Activated naive CD8-positive, alpha-beta T cell treated with anti-CD3 and anti-CD28 coated beads, Interleukin-2, amount 50 U/mL, for 24 hours (primary cell): ENCODE results near the gene HSDL1.

Experiments used
- ATAC-seq: fragments of 150-1000 bp; cut with Tn5 transposase; one replicate; pipeline ENCODE4 v1.10.0; 2021
- DNase-seq: peaks from one replicate; pipeline ENCODE4 v3.0.0; 2021
- H3K27ac Mint-ChIP-seq: one replicate; pipeline ENCODE4 v1.8.0; 2021; ENCODE audit warnings: mild to moderate bottlenecking, mixed read lengths
- H3K27me3 Mint-ChIP-seq: one replicate; pipeline ENCODE4 v1.8.0; 2021; ENCODE audit warnings: mixed read lengths
- H3K36me3 Mint-ChIP-seq: one replicate; pipeline ENCODE4 v1.8.0; 2021; ENCODE audit warnings: low read depth, mixed read lengths
- H3K4me1 Mint-ChIP-seq: one replicate; pipeline ENCODE4 v1.8.0; 2021; ENCODE audit warnings: mixed read lengths
- H3K4me3 Mint-ChIP-seq: one replicate; pipeline ENCODE4 v1.8.0; 2021; ENCODE audit warnings: mild to moderate bottlenecking, moderate library complexity, mixed read lengths
- H3K9me3 Mint-ChIP-seq: one replicate; pipeline ENCODE4 v1.8.0; 2021; ENCODE audit warnings: mixed read lengths

The HSDL1 gene

GRCh38 chr16:84180519-84181140, 35.7 kb upstream of the HSDL1 start:
- H3K4me3 Mint-ChIP-seq = no peak overlapping the region
- peaks cover 18% of the 10 kb centered on the region for H3K4me1 Mint-ChIP-seq
- no peaks in the 10 kb centered on the region for H3K27me3 Mint-ChIP-seq
- no peaks in the 10 kb centered on the region for H3K9me3 Mint-ChIP-seq
- ATAC-seq (no peak), DNase-seq (no peak)
- peaks cover 6% of the 10 kb centered on the region for H3K36me3 Mint-ChIP-seq
- H3K27ac Mint-ChIP-seq = no peak overlapping the region

GRCh38 chr16:84179612-84180320, 34.8 kb upstream of the HSDL1 start:
- no peaks in the 10 kb centered on the region for H3K27me3 Mint-ChIP-seq
- no peak overlapping the region for H3K4me3 Mint-ChIP-seq
- DNase-seq (no peak), ATAC-seq (no peak)
- peaks cover 6% of the 10 kb centered on the region for H3K36me3 Mint-ChIP-seq
- H3K27ac Mint-ChIP-seq = no peak overlapping the region
- peaks cover 15% of the 10 kb centered on the region for H3K4me1 Mint-ChIP-seq
- no peaks in the 10 kb centered on the region for H3K9me3 Mint-ChIP-seq

- H3K4me3 Mint-ChIP-seq = no peak overlapping the region
- no peak overlapping the region for H3K27ac Mint-ChIP-seq
- ATAC-seq (no peak), DNase-seq (no peak)
- H3K27me3 Mint-ChIP-seq = no peaks in the 10 kb centered on the region
- H3K36me3 Mint-ChIP-seq = peaks cover 6% of the 10 kb centered on the region
- H3K4me1 Mint-ChIP-seq = peaks cover 15% of the 10 kb centered on the region
- no peaks in the 10 kb centered on the region for H3K9me3 Mint-ChIP-seq
These were observed 34.1 kb upstream of the HSDL1 start for GRCh38 chr16:84178892-84179611.

- Mint-ChIP-seq H3K27me3 (no peaks in the 10 kb centered on the region), H3K36me3 (peaks cover 6% of the 10 kb centered on the region), H3K4me3 (no peak overlapping the region), H3K4me1 (peaks cover 15% of the 10 kb centered on the region), H3K9me3 (no peaks in the 10 kb centered on the region), H3K27ac (peak overlapping the region; percentile 79)
- ATAC-seq = no peak
- DNase-seq = no peak
These were observed 33.3 kb upstream of the HSDL1 start for GRCh38 chr16:84178146-84178765.

- Mint-ChIP-seq H3K36me3 (peaks cover 4% of the 10 kb centered on the region), H3K27ac (peak overlapping the region; percentile 79), H3K27me3 (no peaks in the 10 kb centered on the region), H3K4me1 (peaks cover 15% of the 10 kb centered on the region), H3K9me3 (no peaks in the 10 kb centered on the region), H3K4me3 (no peak overlapping the region)
- no peak for DNase-seq
- peak; percentile 13 for ATAC-seq
These were observed 32.7 kb upstream of the HSDL1 start for GRCh38 chr16:84177741-84178073.

GRCh38 chr16:84176192-84177053, 31.4 kb upstream of the HSDL1 start:
- no peak overlapping the region for H3K27ac Mint-ChIP-seq
- ATAC-seq (no peak), DNase-seq (no peak)
- no peak overlapping the region for H3K4me3 Mint-ChIP-seq
- H3K27me3 Mint-ChIP-seq = no peaks in the 10 kb centered on the region
- H3K36me3 Mint-ChIP-seq = peaks cover 2% of the 10 kb centered on the region
- no peaks in the 10 kb centered on the region for H3K9me3 Mint-ChIP-seq
- peaks cover 15% of the 10 kb centered on the region for H3K4me1 Mint-ChIP-seq

GRCh38 chr16:84175350-84176081, 30.5 kb upstream of the HSDL1 start:
- Mint-ChIP-seq H3K27ac (peak overlapping the region; percentile 44), H3K4me3 (no peak overlapping the region), H3K9me3 (no peaks in the 10 kb centered on the region), H3K27me3 (no peaks in the 10 kb centered on the region), H3K4me1 (peaks cover 15% of the 10 kb centered on the region), H3K36me3 (no peaks in the 10 kb centered on the region)
- peak; percentile 62 for DNase-seq
- ATAC-seq = peak; percentile 85

- no peaks in the 10 kb centered on the region for H3K9me3 Mint-ChIP-seq
- ATAC-seq = no peak
- no peak for DNase-seq
- H3K27ac Mint-ChIP-seq = no peak overlapping the region
- H3K27me3 Mint-ChIP-seq = peaks cover 3% of the 10 kb centered on the region
- H3K36me3 Mint-ChIP-seq = no peaks in the 10 kb centered on the region
- H3K4me1 Mint-ChIP-seq = peaks cover 15% of the 10 kb centered on the region
- no peak overlapping the region for H3K4me3 Mint-ChIP-seq
These were observed 29.4 kb upstream of the HSDL1 start for GRCh38 chr16:84174396-84174795.

- ATAC-seq = no peak
- Mint-ChIP-seq H3K4me3 (no peak overlapping the region), H3K9me3 (no peaks in the 10 kb centered on the region), H3K36me3 (no peaks in the 10 kb centered on the region), H3K27ac (no peak overlapping the region), H3K27me3 (peaks cover 16% of the 10 kb centered on the region), H3K4me1 (no peaks in the 10 kb centered on the region)
- DNase-seq = no peak
These were observed 24.9 kb upstream of the HSDL1 start for GRCh38 chr16:84169765-84170310.

GRCh38 chr16:84166796-84167695, 22.1 kb upstream of the HSDL1 start:
- Mint-ChIP-seq H3K36me3 (no peaks in the 10 kb centered on the region), H3K27ac (no peak overlapping the region), H3K4me3 (no peak overlapping the region), H3K9me3 (no peaks in the 10 kb centered on the region), H3K27me3 (peaks cover 21% of the 10 kb centered on the region), H3K4me1 (no peaks in the 10 kb centered on the region)
- DNase-seq (no peak), ATAC-seq (peak; percentile 79)

- ATAC-seq = no peak
- peaks cover 23% of the 10 kb centered on the region for H3K27me3 Mint-ChIP-seq
- no peaks in the 10 kb centered on the region for H3K4me1 Mint-ChIP-seq
- no peak overlapping the region for H3K4me3 Mint-ChIP-seq
- H3K27ac Mint-ChIP-seq = no peak overlapping the region
- no peaks in the 10 kb centered on the region for H3K36me3 Mint-ChIP-seq
- no peaks in the 10 kb centered on the region for H3K9me3 Mint-ChIP-seq
- no peak for DNase-seq
These were observed 20.8 kb upstream of the HSDL1 start for GRCh38 chr16:84165746-84166145.

GRCh38 chr16:84161801-84162200, 16.8 kb upstream of the HSDL1 start:
- H3K4me1 Mint-ChIP-seq = no peaks in the 10 kb centered on the region
- ATAC-seq (no peak), DNase-seq (no peak)
- no peak overlapping the region for H3K4me3 Mint-ChIP-seq
- H3K27me3 Mint-ChIP-seq = peaks cover 32% of the 10 kb centered on the region
- H3K27ac Mint-ChIP-seq = no peak overlapping the region
- no peaks in the 10 kb centered on the region for H3K36me3 Mint-ChIP-seq
- no peaks in the 10 kb centered on the region for H3K9me3 Mint-ChIP-seq

GRCh38 chr16:84161037-84161436, 16.1 kb upstream of the HSDL1 start:
- DNase-seq (no peak), ATAC-seq (no peak)
- Mint-ChIP-seq H3K9me3 (no peaks in the 10 kb centered on the region), H3K27ac (no peak overlapping the region), H3K4me3 (no peak overlapping the region), H3K36me3 (no peaks in the 10 kb centered on the region), H3K4me1 (no peaks in the 10 kb centered on the region), H3K27me3 (peaks cover 34% of the 10 kb centered on the region)
